OCI-LY3 (cell line): Measurements from ENCODE around the gene OR2W3.

Experiments used
- H2AFZ ChIP-seq: fragments of 200-600, 300-600 bp; shearing (Covaris generic); 2 replicates; pipeline ENCODE4 v1.6.0; 2014; ENCODE audit warnings: antibody characterized with exemption, low read depth, low read length
- H3K27ac ChIP-seq: fragments of 200-600, 300-600 bp; sonication (generic); 2 replicates; pipeline ENCODE4 v1.5.1; 2014; ENCODE audit warnings: mild to moderate bottlenecking, low read length, moderate library complexity, mixed read lengths
- H3K27me3 ChIP-seq: fragments of 200-600, 300-600 bp; sonication (generic); 2 replicates; pipeline ENCODE4 v1.6.1; 2014; ENCODE audit warnings: low read depth, low read length, mixed read lengths
- H3K36me3 ChIP-seq: fragments of 200-600, 300-600 bp; sonication (generic); replicated peaks from 2 replicates; pipeline ENCODE3; 2014; ENCODE audit warnings: low read depth, low read length, mixed read lengths
- H3K4me1 ChIP-seq: fragments of 300-600, 200-600 bp; sonication (generic); 2 replicates; pipeline ENCODE4 v1.6.1; 2014; ENCODE audit warnings: low read length, mixed read lengths
- H3K4me2 ChIP-seq: fragments of 200-600, 300-600 bp; sonication (generic); 2 replicates; pipeline ENCODE4 v1.6.1; 2014; ENCODE audit warnings: low read length, mixed read lengths
- H3K4me3 ChIP-seq: fragments of 300-600, 200-600 bp; sonication (generic); 2 replicates; pipeline ENCODE4 v1.5.1; 2014; ENCODE audit warnings: antibody characterized with exemption, mild to moderate bottlenecking, low read length, moderate library complexity
- H3K79me2 ChIP-seq: fragments of 300-600, 200-600 bp; shearing (Covaris generic); 2 replicates; pipeline ENCODE4 v1.6.1; 2014; ENCODE audit warnings: mild to moderate bottlenecking, low read length, mixed read lengths
- H3K9ac ChIP-seq: fragments of 300-600, 200-600 bp; shearing (Covaris generic); 2 replicates; pipeline ENCODE4 v1.6.0; 2014; ENCODE audit warnings: mild to moderate bottlenecking, low read length, moderate library complexity
- H3K9me3 ChIP-seq: fragments of 200-600, 300-600 bp; shearing (Covaris generic); 2 replicates; pipeline ENCODE4 v1.6.1; 2014; ENCODE audit warnings: low read length, mixed read lengths; ENCODE audit not compliant: insufficient read depth
- H4K20me1 ChIP-seq: fragments of 200-600, 300-600 bp; sonication (generic); 2 replicates; pipeline ENCODE4 v1.6.1; 2016; ENCODE audit warnings: low read length, mixed read lengths; ENCODE audit not compliant: insufficient read depth
- CTCF ChIP-seq: fragments of 200-600, 300-600 bp; sonication (generic); IDR thresholded peaks from 2 replicates; pipeline ENCODE4 v1.5.1; 2014; ENCODE audit warnings: antibody characterized with exemption, low read length, low read depth
- EZH2phosphoT487 ChIP-seq: fragments of 200-600 bp; shearing (Covaris generic); IDR thresholded peaks from 2 replicates; pipeline ENCODE4 v1.6.1; 2018; ENCODE audit warnings: antibody characterized with exemption, mixed run types, low read depth

OR2W3 gene

GRCh38 chr1:247905910-247906503, 10.6 kb downstream of the OR2W3 start:
- no peaks in the 10 kb centered on the region for H3K27me3 ChIP-seq
- no peak overlapping the region for H3K4me3 ChIP-seq
- H3K79me2 ChIP-seq: no peaks in the 10 kb centered on the region
- H3K4me1 ChIP-seq: no peaks in the 10 kb centered on the region
- H3K9me3 ChIP-seq: no peaks in the 10 kb centered on the region
- no peak overlapping the region for H3K27ac ChIP-seq
- no peaks in the 10 kb centered on the region for H3K36me3 ChIP-seq
- no peak for TF ChIP-seq EZH2phosphoT487
- no peak for TF ChIP-seq CTCF
- no peaks in the 10 kb centered on the region for H4K20me1 ChIP-seq
- no peak overlapping the region for H3K9ac ChIP-seq
- H2AFZ ChIP-seq: no peak overlapping the region
- H3K4me2 ChIP-seq: no peak overlapping the region

GRCh38 chr1:247906504-247907047, 11.2 kb downstream of the OR2W3 start:
- TF ChIP-seq CTCF (no peak), EZH2phosphoT487 (no peak)
- Histone ChIP-seq H4K20me1 (no peaks in the 10 kb centered on the region), H3K4me1 (no peaks in the 10 kb centered on the region)

DNA sequence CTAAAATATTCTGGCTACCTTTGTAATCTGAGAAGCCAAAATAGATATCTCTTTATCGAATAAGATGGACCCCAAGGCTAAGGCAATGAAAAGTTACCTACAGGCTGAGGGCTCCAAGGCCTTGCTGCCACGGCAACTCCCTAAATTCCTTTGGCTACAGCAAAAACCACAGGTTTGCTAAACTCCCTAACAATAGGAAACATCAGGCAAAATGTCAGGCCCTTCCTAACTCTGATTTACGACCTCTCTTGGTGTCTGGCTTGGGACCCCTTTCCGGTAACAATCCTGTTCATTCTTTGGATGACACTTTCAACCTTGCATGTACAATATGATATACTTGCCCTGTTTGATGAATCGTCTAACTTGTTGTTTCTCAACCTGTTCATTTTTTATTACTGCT, 13.4 kb downstream of the OR2W3 start:
- no peaks in the 10 kb centered on the region for H3K27me3 ChIP-seq
- no peak overlapping the region for H3K4me3 ChIP-seq
- H4K20me1 ChIP-seq: no peaks in the 10 kb centered on the region
- no peak overlapping the region for H2AFZ ChIP-seq
- H3K4me1 ChIP-seq: no peaks in the 10 kb centered on the region
- H3K27ac ChIP-seq: no peak overlapping the region
- H3K4me2 ChIP-seq: no peak overlapping the region
- TF ChIP-seq EZH2phosphoT487 (no peak), CTCF (no peak)
- no peak overlapping the region for H3K9ac ChIP-seq
- no peaks in the 10 kb centered on the region for H3K9me3 ChIP-seq
- H3K79me2 ChIP-seq: no peaks in the 10 kb centered on the region
- no peaks in the 10 kb centered on the region for H3K36me3 ChIP-seq

More at GRCh38 chr1:247906504-247907047, 11.2 kb downstream of the OR2W3 start:
- Histone ChIP-seq H3K4me3 (no peak overlapping the region), H3K27me3 (no peaks in the 10 kb centered on the region), H3K9me3 (no peaks in the 10 kb centered on the region), H3K36me3 (no peaks in the 10 kb centered on the region), H3K9ac (no peak overlapping the region), H3K79me2 (no peaks in the 10 kb centered on the region), H3K4me2 (no peak overlapping the region), H2AFZ (no peak overlapping the region), H3K27ac (no peak overlapping the region)

DNA sequence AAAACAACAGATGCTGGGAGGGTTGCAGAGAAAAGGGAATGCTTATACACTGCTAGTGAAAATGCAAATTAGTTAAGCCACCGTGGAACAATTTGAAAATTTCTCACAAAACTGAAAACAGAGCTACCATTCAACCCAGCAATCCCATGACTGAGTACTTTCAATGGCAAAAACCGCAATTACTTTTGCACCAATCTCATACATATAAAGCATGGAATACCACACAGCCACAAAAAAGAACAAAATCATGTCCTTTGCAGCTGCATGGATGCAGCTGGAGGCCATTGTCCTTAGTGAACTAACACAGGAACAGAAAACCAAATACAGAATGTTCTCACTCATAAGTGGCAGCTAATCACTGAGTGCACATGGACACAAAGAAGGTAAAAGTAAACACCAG, 18.4 kb downstream of the OR2W3 start:
- Histone ChIP-seq H3K4me3 (no peak overlapping the region), H3K27me3 (no peaks in the 10 kb centered on the region), H3K9me3 (no peaks in the 10 kb centered on the region), H3K9ac (no peak overlapping the region), H2AFZ (no peak overlapping the region), H3K4me1 (no peaks in the 10 kb centered on the region), H3K36me3 (no peaks in the 10 kb centered on the region), H3K27ac (no peak overlapping the region), H3K4me2 (no peak overlapping the region), H4K20me1 (no peaks in the 10 kb centered on the region), H3K79me2 (no peaks in the 10 kb centered on the region)
- TF ChIP-seq CTCF: no peak
- no peak for TF ChIP-seq EZH2phosphoT487
